Measurements from ENCODE around the gene GABRD. TPM values are rescaled to one million over a fixed set of nuclear protein-coding genes. Genes with fewer than 3 reads are reported as not detected.
"Not testable (repeated sequence)": the region's sequence is repeated elsewhere in the genome, so short reads cannot be mapped to it uniquely, and the experiment has no call there.

Gene GABRD
- total RNA-seq, 1 donor from 2014 or later, result not detected

DNA sequence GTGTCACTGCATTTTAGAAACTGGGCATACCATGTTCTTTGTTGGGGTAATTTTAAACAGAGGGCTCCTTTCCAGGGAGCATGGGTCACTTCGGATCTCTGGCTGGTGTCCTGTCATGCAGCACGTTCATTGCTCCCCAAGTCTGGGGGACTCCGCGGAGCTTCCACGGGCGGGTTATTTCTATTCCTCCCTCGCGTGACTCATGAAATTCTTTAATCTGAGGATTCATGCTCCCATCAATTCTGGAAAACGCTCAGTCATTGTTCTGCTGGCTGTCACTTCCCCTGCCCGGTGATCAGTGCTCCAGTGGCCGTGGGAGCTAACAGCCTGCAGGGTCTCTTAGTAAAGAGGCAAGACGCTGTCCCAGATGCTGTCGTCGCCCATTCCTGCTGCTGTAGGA is 43.6 kb upstream of the GABRD start:
- no peak overlapping the region for H3K4me3 ChIP-seq
- no peaks in the 10 kb centered on the region for H3K4me1 ChIP-seq
- H3K27me3 ChIP-seq, result no peaks in the 10 kb centered on the region
- DNase-seq (ENCODE audit: extremely low spot score in 2 of 2), result no peak
- H3K36me3 ChIP-seq, result no peaks in the 10 kb centered on the region
- intact Hi-C loops (cut with DNase I), result no loop called here
- TF ChIP-seq POLR2AphosphoS5 (IDR thresholded peaks at IDR 0.05; ENCODE audit: insufficient read depth in 1 of 2, low read depth in 1 of 2), result no peak
- no peak for TF ChIP-seq POLR2A (IDR thresholded peaks at IDR 0.05)
- no peak for TF ChIP-seq CTCF (IDR thresholded peaks at IDR 0.05)
- no peaks in the 10 kb centered on the region for H3K9me3 ChIP-seq
- no peak overlapping the region for H3K27ac ChIP-seq

GRCh38 chr1:1976031-1976430 is 43.1 kb upstream of the GABRD start:
- H3K27me3 ChIP-seq, result no peaks in the 10 kb centered on the region
- DNase-seq (ENCODE audit: extremely low spot score in 2 of 2), result no peak
- H3K27ac ChIP-seq, result no peak overlapping the region
- H3K36me3 ChIP-seq, result no peaks in the 10 kb centered on the region
- H3K4me3 ChIP-seq, result no peak overlapping the region
- intact Hi-C loops (cut with DNase I), result no loop called here
- TF ChIP-seq POLR2AphosphoS5 (IDR thresholded peaks at IDR 0.05; ENCODE audit: insufficient read depth in 1 of 2, low read depth in 1 of 2) (no peak), POLR2A (IDR thresholded peaks at IDR 0.05) (no peak), CTCF (IDR thresholded peaks at IDR 0.05) (no peak)
- no peaks in the 10 kb centered on the region for H3K4me1 ChIP-seq
- no peaks in the 10 kb centered on the region for H3K9me3 ChIP-seq

GRCh38 chr1:1978108-1978507 is 41.0 kb upstream of the GABRD start:
- Histone ChIP-seq H3K4me1 (no peaks in the 10 kb centered on the region), H3K27ac (no peak overlapping the region), H3K27me3 (no peaks in the 10 kb centered on the region), H3K36me3 (no peaks in the 10 kb centered on the region), H3K9me3 (no peaks in the 10 kb centered on the region), H3K4me3 (no peak overlapping the region)
- TF ChIP-seq POLR2AphosphoS5 (IDR thresholded peaks at IDR 0.05; ENCODE audit: insufficient read depth in 1 of 2, low read depth in 1 of 2), result no peak
- TF ChIP-seq POLR2A (IDR thresholded peaks at IDR 0.05), result no peak
- no peak for TF ChIP-seq CTCF (IDR thresholded peaks at IDR 0.05)
- DNase-seq (ENCODE audit: extremely low spot score in 2 of 2), result no peak
- intact Hi-C loops (cut with DNase I), result no loop called here

DNA sequence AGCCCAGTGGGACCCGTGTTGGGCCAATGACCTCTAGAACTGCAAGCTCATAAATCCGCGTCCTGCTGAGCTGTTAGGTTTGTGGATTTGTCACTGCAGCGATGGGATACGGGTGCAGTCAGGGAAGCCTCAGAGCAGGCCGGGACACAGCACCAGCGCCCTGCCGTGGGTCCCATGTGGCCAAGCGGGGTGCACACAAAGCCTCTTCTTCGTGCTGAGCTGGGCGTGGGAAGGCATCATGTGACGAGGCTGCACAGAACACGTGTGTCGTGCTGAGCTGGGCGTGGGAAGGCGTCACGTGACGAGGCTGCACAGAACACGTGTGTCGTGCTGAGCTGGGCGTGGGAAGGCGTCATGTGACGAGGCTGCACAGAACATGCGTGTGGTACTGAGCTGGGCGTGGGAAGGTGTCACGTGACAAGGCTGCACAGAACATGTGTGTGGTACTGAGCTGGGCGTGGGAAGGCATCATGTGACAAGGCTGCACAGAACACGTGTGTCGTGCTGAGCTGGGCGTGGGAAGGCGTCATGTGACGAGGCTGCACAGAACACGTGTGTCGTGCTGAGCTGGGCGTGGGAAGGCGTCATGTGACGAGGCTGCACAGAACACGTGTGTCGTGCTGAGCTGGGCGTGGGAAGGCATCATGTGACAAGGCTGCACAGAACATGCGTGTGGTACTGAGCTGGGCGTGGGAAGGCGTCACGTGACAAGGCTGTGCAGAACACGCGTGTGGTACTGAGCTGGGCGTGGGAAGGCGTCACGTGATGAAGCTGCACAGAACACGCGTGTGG is 40.3 kb upstream of the GABRD start:
- not testable (repeated sequence) for H3K27me3 ChIP-seq, H3K36me3 ChIP-seq, H3K4me1 ChIP-seq

DNA sequence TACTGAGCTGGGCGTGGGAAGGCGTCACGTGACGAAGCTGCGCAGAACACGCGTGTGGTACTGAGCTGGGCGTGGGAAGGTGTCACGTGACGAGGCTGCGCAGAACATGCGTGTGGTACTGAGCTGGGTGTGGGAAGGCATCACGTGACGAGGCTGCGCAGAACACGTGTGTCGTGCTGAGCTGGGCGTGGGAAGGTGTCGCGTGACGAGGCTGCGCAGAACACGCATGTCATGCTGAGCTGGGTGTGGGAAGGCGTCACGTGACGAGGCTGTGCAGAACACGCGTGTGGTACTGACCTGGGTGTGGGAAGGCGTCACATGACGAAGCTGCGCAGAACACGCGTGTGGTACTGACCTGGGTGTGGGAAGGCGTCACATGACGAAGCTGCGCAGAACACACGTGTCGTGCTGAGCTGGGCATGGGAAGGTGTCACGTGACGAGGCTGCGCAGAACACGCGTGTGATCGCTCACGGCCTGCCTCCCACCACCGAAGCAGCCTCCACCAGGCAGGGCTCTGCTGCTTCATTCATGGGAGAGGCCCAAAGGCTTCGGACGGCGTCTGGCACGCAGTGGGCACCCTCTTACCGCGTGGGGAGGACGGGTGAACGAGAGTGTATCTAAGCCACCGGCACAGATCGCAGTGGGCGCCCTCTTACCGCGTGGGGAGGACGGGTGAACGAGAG is 39.5 kb upstream of the GABRD start:
- no peak overlapping the region for H3K27ac ChIP-seq
- H3K27me3 ChIP-seq, result no peaks in the 10 kb centered on the region
- H3K36me3 ChIP-seq, result no peaks in the 10 kb centered on the region
- intact Hi-C loops (cut with DNase I), result no loop called here
- H3K9me3 ChIP-seq, result no peaks in the 10 kb centered on the region
- no peak for TF ChIP-seq CTCF (IDR thresholded peaks at IDR 0.05)
- no peak for TF ChIP-seq POLR2A (IDR thresholded peaks at IDR 0.05)
- TF ChIP-seq POLR2AphosphoS5 (IDR thresholded peaks at IDR 0.05; ENCODE audit: insufficient read depth in 1 of 2, low read depth in 1 of 2), result no peak
- DNase-seq (ENCODE audit: extremely low spot score in 2 of 2), result no peak
- H3K4me1 ChIP-seq, result no peaks in the 10 kb centered on the region
- H3K4me3 ChIP-seq, result no peak overlapping the region

More for the DNA sequence above, 40.3 kb upstream of the GABRD start:
- H3K4me3 ChIP-seq; H3K27ac ChIP-seq; H3K9me3 ChIP-seq; DNase-seq (ENCODE audit: extremely low spot score in 2 of 2); intact Hi-C loops (cut with DNase I): not testable (repeated sequence)

Measured in vagina (tissue), 2 donors.